Endothelial cell of umbilical vein (primary cell): ENCODE data around the gene HIGD1A. TPM values are rescaled to one million over a fixed set of nuclear protein-coding genes. Genes with fewer than 3 reads are reported as not detected.

ENCODE experiments used
- BruUV-seq: library from RNA; stranded (reverse); fragments of 400-500 nt; replicated peaks from 2 replicates; lab custom pipeline; 2021; lab: Mats Ljungman, UMichigan
- CTCF ChIA-PET: fragments of 300-600, 350-600 bp; sonication (Branson Sonifier 250); formaldehyde crosslinking; loops from one replicate; lab custom pipeline; 2021; ENCODE audit warnings: antibody characterized with exemption, inconsistent platforms; lab: Charles Lee
- POLR2A ChIA-PET: fragments of 300-600, 350-600 bp; sonication (Branson Sonifier 250); formaldehyde crosslinking; loops from one replicate; lab custom pipeline; 2021; ENCODE audit warnings: antibody characterized with exemption, inconsistent platforms; lab: Charles Lee
- DNase-seq: peaks from one replicate; pipeline ENCODE4 v3.0.0-alpha.2; 2011; ENCODE audit warnings: low read depth, low spot score
- FAIRE-seq: peaks from 2 replicates; lab custom pipeline; 2011; peaks lifted over from hg19 to GRCh38; lab: Jason Lieb, UNC
- H2AFZ ChIP-seq: 2 replicates; pipeline ENCODE4 v1.6.0; 2012; ENCODE audit warnings: low read depth, low read length, control low read depth, inconsistent platforms
- H3K27ac ChIP-seq: 2 replicates; pipeline ENCODE4 v1.5.1; 2011; ENCODE audit warnings: low read depth, mild to moderate bottlenecking, control low read depth, low read length, moderate library complexity; ENCODE audit not compliant: insufficient read depth
- H3K27me3 ChIP-seq, 2 experiments: 2 replicates each; pipeline versions ENCODE4 v1.6.0 to v1.6.1; 2011; ENCODE audit warnings: low read length in 2 of 2, mixed read lengths in 1 of 2; ENCODE audit not compliant: control insufficient read depth in 2 of 2, insufficient read depth in 2 of 2
- H3K36me3 ChIP-seq, 2 experiments: 2 replicates in 1 of 2; 3 replicates in 1 of 2; pipeline ENCODE4 v1.5.1; 2011; ENCODE audit warnings: low read length in 2 of 2, mild to moderate bottlenecking in 1 of 2, moderate library complexity in 1 of 2; ENCODE audit not compliant: control insufficient read depth in 2 of 2, insufficient read depth in 2 of 2; ENCODE audit errors: extremely low read depth in 1 of 2
- H3K4me1 ChIP-seq: 3 replicates; pipeline ENCODE4 v1.5.1; 2011; ENCODE audit warnings: mild to moderate bottlenecking, low read length; ENCODE audit not compliant: control insufficient read depth, insufficient read depth; ENCODE audit errors: extremely low read depth
- H3K4me2 ChIP-seq: 2 replicates; pipeline ENCODE4 v1.6.1; 2011; ENCODE audit warnings: low read length, control low read depth, mixed read lengths; ENCODE audit not compliant: insufficient read depth
- H3K4me3 ChIP-seq, 3 experiments: fragments of 200-600 bp in 1 of 3; sonication (generic), shearing (Covaris generic) in 1 of 3; replicated peaks in 1 of 3; 2 replicates each; pipeline ENCODE4 v1.5.1; 2011 to 2016; ENCODE audit warnings: control low read depth in 3 of 3, low read length in 3 of 3, mild to moderate bottlenecking in 2 of 3, inconsistent platforms in 1 of 3, low read depth in 1 of 3, moderate library complexity in 1 of 3; ENCODE audit not compliant: insufficient read depth in 1 of 3
- H3K79me2 ChIP-seq: 2 replicates; pipeline ENCODE4 v1.6.0; 2012; ENCODE audit warnings: low read length, inconsistent platforms; ENCODE audit not compliant: control insufficient read depth, insufficient read depth
- H3K9ac ChIP-seq: replicated peaks from 2 replicates; pipeline ENCODE3; 2011; ENCODE audit warnings: low read length, control low read depth; ENCODE audit not compliant: insufficient read depth; ENCODE audit errors: extremely low read depth
- H3K9me1 ChIP-seq: replicated peaks from 3 replicates; pipeline ENCODE4 v1.6.0; 2011; ENCODE audit warnings: mild to moderate bottlenecking, low read length; ENCODE audit not compliant: control insufficient read depth, insufficient read depth; ENCODE audit errors: extremely low read depth
- H3K9me3 ChIP-seq: replicated peaks from 2 replicates; pipeline ENCODE4 v1.5.1; 2012; ENCODE audit warnings: low read length, inconsistent platforms; ENCODE audit not compliant: control insufficient read depth, insufficient read depth
- H4K20me1 ChIP-seq: replicated peaks from 2 replicates; pipeline ENCODE3; 2011; ENCODE audit warnings: mild to moderate bottlenecking, low read length; ENCODE audit not compliant: control insufficient read depth, insufficient read depth; ENCODE audit errors: extremely low read depth
- EZH2 ChIP-seq: IDR thresholded peaks from 2 replicates; pipeline ENCODE4 v1.6.1; 2012; ENCODE audit warnings: borderline replicate concordance, low read depth, mild to moderate bottlenecking, moderate library complexity, low read length, inconsistent platforms; ENCODE audit not compliant: severe bottlenecking
- FOS ChIP-seq: IDR thresholded peaks from 2 replicates; pipeline ENCODE4 v1.6.1; 2011; ENCODE audit warnings: mild to moderate bottlenecking, low read length, moderate library complexity, borderline replicate concordance; ENCODE audit not compliant: insufficient read depth
- GATA2 ChIP-seq: IDR thresholded peaks from 2 replicates; pipeline ENCODE4 v1.7.0; 2011; ENCODE audit warnings: low read depth, mild to moderate bottlenecking, moderate library complexity, mixed read lengths, low read length; ENCODE audit not compliant: insufficient read length, insufficient read depth
- JUN ChIP-seq: IDR thresholded peaks from 2 replicates; pipeline ENCODE4 v1.6.1; 2011; ENCODE audit warnings: borderline replicate concordance, low read depth; ENCODE audit not compliant: insufficient read length, insufficient read depth
- MYC ChIP-seq: IDR thresholded peaks from one replicate; pipeline ENCODE4 v1.6.1; 2011; ENCODE audit warnings: mild to moderate bottlenecking, low read depth, low read length
- POLR2A ChIP-seq: IDR thresholded peaks from 2 replicates; pipeline ENCODE4 v1.6.1; 2012; ENCODE audit warnings: low read depth, mild to moderate bottlenecking, control low read depth, low read length
- POLR2AphosphoS5 ChIP-seq: IDR thresholded peaks from 2 replicates; pipeline ENCODE4 v1.6.1; 2012; ENCODE audit warnings: low read depth, mild to moderate bottlenecking, control low read depth, low read length, moderate library complexity; ENCODE audit not compliant: insufficient read depth
- dilution Hi-C: fragments of 300-500 bp; cut with MboI; formaldehyde crosslinking; loops from one replicate; pipeline ENCODE4 v1.15.0; 2019; ENCODE audit warnings: low sequenced_read_pairs; ENCODE audit not compliant: extremely low pct_ligation_motif_present
- intact Hi-C: fragments of 100-400 bp; cut with micrococcal nuclease; formaldehyde crosslinking; loops from one replicate; pipeline ENCODE4 v1.10.0; 2022
- polyA plus RNA-seq, 4 experiments: library from polyadenylated mRNA; depleted of rRNA in 3 of 4; stranded (reverse) in 3 of 4; unstranded in 1 of 4; fragments of >200 nt; gene quantifications; 2 replicates each; pipeline versions ENCODE4 v1.2.1 to v1.2.3, GENCODE V29; 2011 to 2012; ENCODE audit warnings: missing spikeins in 1 of 4
- total RNA-seq: library from RNA; stranded (reverse); gene quantifications from 2 replicates; pipeline ENCODE4 v1.2.3, GENCODE V29; 2021
- TF ChIP-seq, protein P1 (sequence below): IDR thresholded peaks from 2 replicates; pipeline ENCODE4 v1.6.1; 2011; ENCODE audit not compliant: insufficient read depth, insufficient read length
- TF ChIP-seq, protein P2 (sequence below), 2 donors: IDR thresholded peaks; 1 replicate in 1 of 2; 2 replicates in 1 of 2; pipeline ENCODE4 v1.5.1; 2011; ENCODE audit warnings: low read length in 2 of 2, mild to moderate bottlenecking in 2 of 2, moderate library complexity in 2 of 2, control low read depth in 1 of 2, inconsistent platforms in 1 of 2, low read depth in 1 of 2; ENCODE audit not compliant: insufficient read depth in 1 of 2; ENCODE audit errors: extremely low read depth in 1 of 2

Gene HIGD1A
- total and polyA plus RNA-seq, 2 donors (not counting 3 experiments of a cell fraction or from before 2014, with no cell fraction given) = 59.5 to 68.9 TPM

DNA sequence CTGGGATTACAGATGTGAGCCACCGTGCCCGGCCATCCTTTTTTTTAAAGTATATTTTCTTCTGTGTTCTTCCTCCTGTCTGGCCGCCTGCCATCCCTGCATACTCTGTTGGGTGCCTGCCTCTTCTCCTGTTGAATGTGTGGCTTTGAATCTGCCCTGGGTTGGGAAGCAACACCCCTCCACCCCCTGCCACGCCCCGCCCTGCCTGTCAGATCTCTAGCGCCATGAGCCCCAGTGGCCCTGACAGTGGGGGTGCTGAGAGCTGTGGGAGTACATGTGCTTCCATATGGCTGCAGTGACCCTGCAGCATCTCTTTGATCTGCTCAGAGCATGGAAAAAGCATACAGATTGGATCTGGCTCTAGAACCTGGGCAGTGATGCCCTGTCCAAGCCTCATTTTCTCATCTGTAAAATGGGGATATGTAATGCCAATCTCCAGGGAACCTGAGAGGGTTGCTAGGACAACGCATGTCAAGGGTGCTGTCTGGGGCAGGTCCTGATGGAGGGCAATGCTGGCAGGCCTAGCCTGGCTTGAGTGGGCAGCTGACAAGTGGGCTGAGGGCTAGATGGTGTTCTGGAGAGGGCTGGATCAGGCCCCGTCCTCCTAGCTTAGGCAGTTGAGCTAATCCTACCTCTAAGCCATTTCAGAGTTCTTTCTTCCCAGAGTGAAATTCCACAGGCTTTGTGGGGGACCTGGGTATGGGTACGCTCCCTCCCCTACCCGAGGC lies 55.1 kb downstream of the HIGD1A start:
- no peak overlapping the region for H3K27ac ChIP-seq
- CTCF ChIA-PET = interaction anchor here (1.0 to 1.6 kb wide), 2 partner anchors 9 kb away, joined by 3 to 4 read pairs; no protein-coding TSS in a partner anchor
- no peaks in the 10 kb centered on the region for H3K36me3 ChIP-seq
- H4K20me1 ChIP-seq = no peaks in the 10 kb centered on the region
- H3K9ac ChIP-seq = no peak overlapping the region
- H3K9me1 ChIP-seq = no peaks in the 10 kb centered on the region
- H3K4me2 ChIP-seq = no peak overlapping the region
- no peak for TF ChIP-seq POLR2A
- TF ChIP-seq, protein P1, sequence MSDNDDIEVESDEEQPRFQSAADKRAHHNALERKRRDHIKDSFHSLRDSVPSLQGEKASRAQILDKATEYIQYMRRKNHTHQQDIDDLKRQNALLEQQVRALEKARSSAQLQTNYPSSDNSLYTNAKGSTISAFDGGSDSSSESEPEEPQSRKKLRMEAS = no peak
- no TSS peak for BruUV-seq
- FAIRE-seq (no peak), DNase-seq (no peak)
- no peaks in the 10 kb centered on the region for H3K4me1 ChIP-seq
- no peaks in the 10 kb centered on the region for H3K79me2 ChIP-seq
- H3K27me3 ChIP-seq = no peaks in the 10 kb centered on the region
- no peaks in the 10 kb centered on the region for H3K9me3 ChIP-seq
- H3K4me3 ChIP-seq = no peak overlapping the region
- intact Hi-C loops = no loop called here
- dilution Hi-C loops = no loop called here
- POLR2A ChIA-PET = no interaction called here
- no peak overlapping the region for H2AFZ ChIP-seq

DNA sequence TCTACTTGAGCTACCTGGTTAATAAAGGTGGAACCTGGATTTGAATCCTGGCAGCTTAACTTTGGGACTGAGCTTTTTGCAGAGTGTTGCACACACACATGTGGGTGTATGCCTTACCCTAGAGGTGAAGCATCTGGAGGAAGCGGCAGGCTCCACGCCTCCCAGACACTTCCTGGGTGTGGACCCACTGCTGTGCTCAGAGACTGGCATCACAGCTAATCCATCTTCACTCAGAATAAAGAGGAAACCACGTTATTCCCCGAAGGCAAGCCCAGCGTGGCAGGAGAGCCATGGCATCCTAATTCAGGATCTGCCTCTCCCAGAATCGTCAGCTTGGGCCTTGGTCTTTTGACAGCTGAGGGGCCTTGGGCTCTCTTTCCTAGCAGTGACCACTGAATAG lies 56.7 kb downstream of the HIGD1A start:
- Histone ChIP-seq H3K9me1 (no peaks in the 10 kb centered on the region), H3K27ac (no peak overlapping the region), H3K4me3 (no peak overlapping the region), H2AFZ (no peak overlapping the region), H3K79me2 (no peaks in the 10 kb centered on the region), H3K36me3 (no peaks in the 10 kb centered on the region), H3K9me3 (no peaks in the 10 kb centered on the region), H4K20me1 (no peaks in the 10 kb centered on the region), H3K27me3 (no peaks in the 10 kb centered on the region), H3K4me1 (no peaks in the 10 kb centered on the region), H3K4me2 (no peak overlapping the region), H3K9ac (no peak overlapping the region)
- dilution Hi-C loops = no loop called here
- ChIA-PET POLR2A (no interaction called here), CTCF (interaction anchor here (6.9 kb wide), 1 partner anchor 8 kb away, joined by 61 read pairs; no protein-coding TSS in a partner anchor)
- DNase-seq (no peak), FAIRE-seq (no peak)
- no TSS peak for BruUV-seq
- TF ChIP-seq, protein P1 = no peak
- no peak for TF ChIP-seq POLR2A
- no peak for TF ChIP-seq FOS
- TF ChIP-seq POLR2AphosphoS5 = no peak
- TF ChIP-seq, protein P2, sequence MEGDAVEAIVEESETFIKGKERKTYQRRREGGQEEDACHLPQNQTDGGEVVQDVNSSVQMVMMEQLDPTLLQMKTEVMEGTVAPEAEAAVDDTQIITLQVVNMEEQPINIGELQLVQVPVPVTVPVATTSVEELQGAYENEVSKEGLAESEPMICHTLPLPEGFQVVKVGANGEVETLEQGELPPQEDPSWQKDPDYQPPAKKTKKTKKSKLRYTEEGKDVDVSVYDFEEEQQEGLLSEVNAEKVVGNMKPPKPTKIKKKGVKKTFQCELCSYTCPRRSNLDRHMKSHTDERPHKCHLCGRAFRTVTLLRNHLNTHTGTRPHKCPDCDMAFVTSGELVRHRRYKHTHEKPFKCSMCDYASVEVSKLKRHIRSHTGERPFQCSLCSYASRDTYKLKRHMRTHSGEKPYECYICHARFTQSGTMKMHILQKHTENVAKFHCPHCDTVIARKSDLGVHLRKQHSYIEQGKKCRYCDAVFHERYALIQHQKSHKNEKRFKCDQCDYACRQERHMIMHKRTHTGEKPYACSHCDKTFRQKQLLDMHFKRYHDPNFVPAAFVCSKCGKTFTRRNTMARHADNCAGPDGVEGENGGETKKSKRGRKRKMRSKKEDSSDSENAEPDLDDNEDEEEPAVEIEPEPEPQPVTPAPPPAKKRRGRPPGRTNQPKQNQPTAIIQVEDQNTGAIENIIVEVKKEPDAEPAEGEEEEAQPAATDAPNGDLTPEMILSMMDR (IDR thresholded peaks at IDR 0.05; ENCODE audit: extremely low read depth in 1 of 2, insufficient read depth in 1 of 2, low read depth in 1 of 2, low read length in 2 of 2) = no peak
- no peak for TF ChIP-seq GATA2
- no peak for TF ChIP-seq JUN
- no peak for TF ChIP-seq MYC
- TF ChIP-seq EZH2 = no peak
- intact Hi-C loops = no loop called here
